ENCODE data around the gene IQGAP3. TPM values are rescaled to one million over a fixed set of nuclear protein-coding genes. Genes with fewer than 3 reads are reported as not detected.

IQGAP3 gene
- total and polyA plus RNA-seq, 2 experiments from 2014 or later = 11.9 to 31.8 TPM

- Histone ChIP-seq H3K79me2 (replicated peaks; ENCODE audit: insufficient read depth) (no peaks in the 10 kb centered on the region), H3K27ac (ENCODE audit: low read depth) (no peak overlapping the region), H3K4me2 (no peak overlapping the region), H3K9me2 (ENCODE audit: insufficient read depth) (no peaks in the 10 kb centered on the region; the same call in 1 of the 2 replicates), H2AFZ (no peak overlapping the region), H3K4me3 (no peak overlapping the region), H3F3A (replicated peaks; ENCODE audit: low read depth) (peaks cover 10% of the 10 kb centered on the region; the same call in 1 of the 2 replicates), H3K4me1 (ENCODE audit: insufficient read depth) (peaks cover 27% of the 10 kb centered on the region), H3K27me3 (ENCODE audit: insufficient read depth) (no peaks in the 10 kb centered on the region), H3K36me3 (ENCODE audit: insufficient read depth) (no peaks in the 10 kb centered on the region), H4K20me1 (replicated peaks; ENCODE audit: insufficient read depth) (no peaks in the 10 kb centered on the region)
- no peaks in the 10 kb centered on the region for H3K36me3 Mint-ChIP-seq (ENCODE audit: low read depth)
- H3K9me3 Mint-ChIP-seq = peaks cover 5% of the 10 kb centered on the region; the same call in 1 of the 3 replicates
- peaks cover 60% of the 10 kb centered on the region for H3K4me1 Mint-ChIP-seq
- no peak for ATAC-seq
- no peak overlapping the region for H3K27ac Mint-ChIP-seq
- no peak overlapping the region for H3K4me3 Mint-ChIP-seq
- DNase-seq (ENCODE audit: low spot score) = no peak
- no peak for TF ChIP-seq REST (IDR thresholded peaks at IDR 0.05; ENCODE audit: unreplicated experiment)
- TF ChIP-seq CREB1 (CRISPR knock-in tag; IDR thresholded peaks at IDR 0.05; ENCODE audit: low read depth) = no peak
- no peak for TF ChIP-seq EZH2 (IDR thresholded peaks at IDR 0.05; ENCODE audit: low read depth, unreplicated experiment)
- TF ChIP-seq, protein P1, sequence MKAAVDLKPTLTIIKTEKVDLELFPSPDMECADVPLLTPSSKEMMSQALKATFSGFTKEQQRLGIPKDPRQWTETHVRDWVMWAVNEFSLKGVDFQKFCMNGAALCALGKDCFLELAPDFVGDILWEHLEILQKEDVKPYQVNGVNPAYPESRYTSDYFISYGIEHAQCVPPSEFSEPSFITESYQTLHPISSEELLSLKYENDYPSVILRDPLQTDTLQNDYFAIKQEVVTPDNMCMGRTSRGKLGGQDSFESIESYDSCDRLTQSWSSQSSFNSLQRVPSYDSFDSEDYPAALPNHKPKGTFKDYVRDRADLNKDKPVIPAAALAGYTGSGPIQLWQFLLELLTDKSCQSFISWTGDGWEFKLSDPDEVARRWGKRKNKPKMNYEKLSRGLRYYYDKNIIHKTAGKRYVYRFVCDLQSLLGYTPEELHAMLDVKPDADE (IDR thresholded peaks at IDR 0.05) = no peak
- no peak for TF ChIP-seq NANOG (IDR thresholded peaks at IDR 0.05; ENCODE audit: borderline replicate concordance)
- TF ChIP-seq POLR2AphosphoS5 (IDR thresholded peaks at IDR 0.05; ENCODE audit: low read depth) = no peak
- no peak for TF ChIP-seq ZNF462 (CRISPR knock-in tag; IDR thresholded peaks at IDR 0.05)
- no peak for TF ChIP-seq ZNF114 (CRISPR knock-in tag; IDR thresholded peaks at IDR 0.05)
- TF ChIP-seq, protein P2, sequence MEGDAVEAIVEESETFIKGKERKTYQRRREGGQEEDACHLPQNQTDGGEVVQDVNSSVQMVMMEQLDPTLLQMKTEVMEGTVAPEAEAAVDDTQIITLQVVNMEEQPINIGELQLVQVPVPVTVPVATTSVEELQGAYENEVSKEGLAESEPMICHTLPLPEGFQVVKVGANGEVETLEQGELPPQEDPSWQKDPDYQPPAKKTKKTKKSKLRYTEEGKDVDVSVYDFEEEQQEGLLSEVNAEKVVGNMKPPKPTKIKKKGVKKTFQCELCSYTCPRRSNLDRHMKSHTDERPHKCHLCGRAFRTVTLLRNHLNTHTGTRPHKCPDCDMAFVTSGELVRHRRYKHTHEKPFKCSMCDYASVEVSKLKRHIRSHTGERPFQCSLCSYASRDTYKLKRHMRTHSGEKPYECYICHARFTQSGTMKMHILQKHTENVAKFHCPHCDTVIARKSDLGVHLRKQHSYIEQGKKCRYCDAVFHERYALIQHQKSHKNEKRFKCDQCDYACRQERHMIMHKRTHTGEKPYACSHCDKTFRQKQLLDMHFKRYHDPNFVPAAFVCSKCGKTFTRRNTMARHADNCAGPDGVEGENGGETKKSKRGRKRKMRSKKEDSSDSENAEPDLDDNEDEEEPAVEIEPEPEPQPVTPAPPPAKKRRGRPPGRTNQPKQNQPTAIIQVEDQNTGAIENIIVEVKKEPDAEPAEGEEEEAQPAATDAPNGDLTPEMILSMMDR (conservative IDR thresholded peaks at IDR 0.05; ENCODE audit: low read depth in 2 of 2) = no peak
- TF ChIP-seq STAT1 (IDR thresholded peaks at IDR 0.05; ENCODE audit: unreplicated experiment) = no peak
- TF ChIP-seq JUNB (IDR thresholded peaks at IDR 0.05; ENCODE audit: unreplicated experiment) = no peak
- no peak for TF ChIP-seq EZH2phosphoT487 (IDR thresholded peaks at IDR 0.05; ENCODE audit: unreplicated experiment)
- no peak for TF ChIP-seq ZNF331 (CRISPR knock-in tag; IDR thresholded peaks at IDR 0.05; ENCODE audit: low read depth)
- peaks cover 29% of the 10 kb centered on the region for H3K27me3 Mint-ChIP-seq (ENCODE audit: insufficient read depth, low read depth, poor library complexity)
Observed at GRCh38 chr1:156506450-156506849, 65.9 kb downstream of the IQGAP3 start.

Measured in GM23338 (cell line).